Upper lobe of right lung (tissue), 1 donor: ENCODE measurements around the gene FNDC8. TPM values are rescaled to one million over a fixed set of nuclear protein-coding genes. Genes with fewer than 3 reads are reported as not detected.
"Not testable (repeated sequence)": the region's sequence is repeated elsewhere in the genome, so short reads cannot be mapped to it uniquely, and the experiment has no call there.

Experiments used
- ATAC-seq: fragments of 200-7000 bp; cut with Tn5 transposase; one replicate; pipeline ENCODE4 v1.9.1; 2020; ENCODE audit warnings: mild to moderate bottlenecking, moderate library complexity
- DNase-seq: peaks from one replicate; pipeline ENCODE4 v3.0.0-alpha.2; 2020
- H3K27ac ChIP-seq: fragments of 200-600 bp; one replicate; pipeline ENCODE4 v1.8.0; 2022
- H3K27me3 ChIP-seq: fragments of 200-600 bp; one replicate; pipeline ENCODE4 v1.8.0; 2022; ENCODE audit warnings: mild to moderate bottlenecking
- H3K36me3 ChIP-seq: fragments of 200-600 bp; one replicate; pipeline ENCODE4 v1.8.0; 2022
- H3K4me1 ChIP-seq: fragments of 200-600 bp; one replicate; pipeline ENCODE4 v1.8.0; 2022
- H3K4me3 ChIP-seq: fragments of 200-600 bp; one replicate; pipeline ENCODE4 v1.8.0; 2022; ENCODE audit warnings: mild to moderate bottlenecking
- H3K9me3 ChIP-seq: fragments of 200-600 bp; one replicate; pipeline ENCODE4 v1.8.0; 2022
- CTCF ChIP-seq: fragments of 200-600 bp; IDR thresholded peaks from one replicate; pipeline ENCODE4 v1.8.0; 2022; ENCODE audit warnings: antibody characterized with exemption
- intact Hi-C: fragments of 100-400 bp; cut with DNase I; formaldehyde crosslinking; loops from one replicate; pipeline ENCODE4 v1.11.0; 2022
- total RNA-seq: library from RNA; stranded (reverse); fragmentation: NEBNext Ultra II Directional; extraction: Animal tissue kit (Norgen Biotek cat#: 25700); gene quantifications from one replicate; pipeline ENCODE4 v1.2.1, GENCODE V29; 2021
- donor health status: DM: no; HTN: yes; CAD: no; lungs with severe emphysema.

Gene FNDC8
- total RNA-seq, 1 donor from 2014 or later, result not detected

- TF ChIP-seq CTCF, result no peak
- ATAC-seq, result peak; percentile 15
These were observed 48.5 kb downstream of the FNDC8 start for GRCh38 chr17:35169835-35170363.

GRCh38 chr17:35170968-35171771 lies 49.8 kb downstream of the FNDC8 start:
- H3K27ac ChIP-seq, result no peak overlapping the region
- H3K4me1 ChIP-seq, result peaks cover 8% of the 10 kb centered on the region
- peak; percentile 37 for ATAC-seq
- no peaks in the 10 kb centered on the region for H3K9me3 ChIP-seq
- DNase-seq, result no peak
- H3K4me3 ChIP-seq, result no peak overlapping the region
- TF ChIP-seq CTCF, result peak; percentile 43
- H3K36me3 ChIP-seq, result no peaks in the 10 kb centered on the region
- intact Hi-C loops, result loop anchor here (5.0 to 10.0 kb wide), 2 partner anchors 364 to 576 kb away; partner anchors contain the start of gene SLFN12L
- no peaks in the 10 kb centered on the region for H3K27me3 ChIP-seq

More at GRCh38 chr17:35169835-35170363, 48.5 kb downstream of the FNDC8 start:
- intact Hi-C loops, result loop anchor here (5.0 to 10.0 kb wide), 2 partner anchors 365 to 577 kb away; partner anchors contain the start of gene SLFN12L
- Histone ChIP-seq H3K27me3 (no peaks in the 10 kb centered on the region), H3K9me3 (no peaks in the 10 kb centered on the region), H3K36me3 (no peaks in the 10 kb centered on the region), H3K4me1 (peaks cover 8% of the 10 kb centered on the region), H3K27ac (no peak overlapping the region), H3K4me3 (no peak overlapping the region)
- DNase-seq, result no peak

- no peaks in the 10 kb centered on the region for H3K27me3 ChIP-seq
- DNase-seq, result no peak
- H3K36me3 ChIP-seq, result no peaks in the 10 kb centered on the region
- intact Hi-C loops, result loop anchor here (5.0 to 10.0 kb wide), 2 partner anchors 363 to 575 kb away; partner anchors contain the start of gene SLFN12L
- no peak overlapping the region for H3K27ac ChIP-seq
- no peak for TF ChIP-seq CTCF
- H3K9me3 ChIP-seq, result no peaks in the 10 kb centered on the region
- no peak overlapping the region for H3K4me3 ChIP-seq
- no peak for ATAC-seq
- peaks cover 8% of the 10 kb centered on the region for H3K4me1 ChIP-seq
These were observed 50.4 kb downstream of the FNDC8 start for GRCh38 chr17:35171834-35172233.

GRCh38 chr17:35172321-35172720 lies 50.9 kb downstream of the FNDC8 start:
- not testable (repeated sequence) for H3K4me3 ChIP-seq, ATAC-seq, H3K4me1 ChIP-seq, H3K27me3 ChIP-seq, DNase-seq, H3K27ac ChIP-seq, H3K9me3 ChIP-seq, H3K36me3 ChIP-seq
- intact Hi-C loops, result loop anchor here (5.0 to 10.0 kb wide), 2 partner anchors 362 to 575 kb away; partner anchors contain the start of gene SLFN12L

- H3K4me3 ChIP-seq, result no peak overlapping the region
- intact Hi-C loops, result loop anchor here (5.0 to 10.0 kb wide), 2 partner anchors 360 to 572 kb away; partner anchors contain the start of gene SLFN12L
- H3K27ac ChIP-seq, result no peak overlapping the region
- TF ChIP-seq CTCF, result no peak
- peaks cover 8% of the 10 kb centered on the region for H3K4me1 ChIP-seq
- no peaks in the 10 kb centered on the region for H3K9me3 ChIP-seq
- H3K36me3 ChIP-seq, result no peaks in the 10 kb centered on the region
- H3K27me3 ChIP-seq, result no peaks in the 10 kb centered on the region
- ATAC-seq, result no peak
- no peak for DNase-seq
These were observed 53.5 kb downstream of the FNDC8 start for GRCh38 chr17:35174835-35175334.
